ENCODE measurements around the gene PDE3A.
A peak's percentile ranks its signal among the peaks of the same experiment; 100 is the strongest.

PDE3A gene

GRCh38 chr12:20370866-20371519 lies 2.7 kb downstream of the PDE3A start:
- no peak overlapping the region for H3K4me3 ChIP-seq (ENCODE audit: control insufficient read depth, low read depth, low read length)
- TF ChIP-seq CTCF (IDR thresholded peaks at IDR 0.05; ENCODE audit: control insufficient read depth, insufficient read depth, low read depth, low read length, missing control alignments): no peak
- DNase-seq (ENCODE audit: low read depth): no peak

- no peak for TF ChIP-seq CTCF (IDR thresholded peaks at IDR 0.05; ENCODE audit: control insufficient read depth, insufficient read depth, low read depth, low read length, missing control alignments)
- DNase-seq (ENCODE audit: low read depth): no peak
- no peak overlapping the region for H3K4me3 ChIP-seq (ENCODE audit: control insufficient read depth, low read depth, low read length)
Observed at GRCh38 chr12:20372326-20373096, 4.2 kb downstream of the PDE3A start.

GRCh38 chr12:20374795-20375194 lies 6.5 kb downstream of the PDE3A start:
- H3K4me3 ChIP-seq (ENCODE audit: control insufficient read depth, low read depth, low read length): no peak overlapping the region
- no peak for TF ChIP-seq CTCF (IDR thresholded peaks at IDR 0.05; ENCODE audit: control insufficient read depth, insufficient read depth, low read depth, low read length, missing control alignments)
- DNase-seq (ENCODE audit: low read depth): no peak

GRCh38 chr12:20375560-20375959 lies 7.2 kb downstream of the PDE3A start:
- no peak overlapping the region for H3K4me3 ChIP-seq (ENCODE audit: control insufficient read depth, low read depth, low read length)
- no peak for DNase-seq (ENCODE audit: low read depth)
- no peak for TF ChIP-seq CTCF (IDR thresholded peaks at IDR 0.05; ENCODE audit: control insufficient read depth, insufficient read depth, low read depth, low read length, missing control alignments)

GRCh38 chr12:20376984-20377383 lies 8.6 kb downstream of the PDE3A start:
- DNase-seq (ENCODE audit: low read depth): no peak

GRCh38 chr12:20377750-20378149 lies 9.4 kb downstream of the PDE3A start:
- no peak for TF ChIP-seq CTCF (IDR thresholded peaks at IDR 0.05; ENCODE audit: control insufficient read depth, insufficient read depth, low read depth, low read length, missing control alignments)
- no peak for DNase-seq (ENCODE audit: low read depth)
- H3K4me3 ChIP-seq (ENCODE audit: control insufficient read depth, low read depth, low read length): no peak overlapping the region

More at GRCh38 chr12:20376984-20377383, 8.6 kb downstream of the PDE3A start:
- TF ChIP-seq CTCF (IDR thresholded peaks at IDR 0.05; ENCODE audit: control insufficient read depth, insufficient read depth, low read depth, low read length, missing control alignments): peak; percentile 42
- no peak overlapping the region for H3K4me3 ChIP-seq (ENCODE audit: control insufficient read depth, low read depth, low read length)
